NCI-H1417 treated with DMSO at 0.1 percent for 48 hours (cell line): ENCODE data around the gene SLC22A15.
"Not testable (repeated sequence)": the region's sequence is repeated elsewhere in the genome, so short reads cannot be mapped to it uniquely, and the experiment has no call there.

Source experiments
- DNase-seq: peaks from one replicate; lab custom pipeline; 2025; lab: John Stamatoyannopoulos, UW

SLC22A15 gene

DNA sequence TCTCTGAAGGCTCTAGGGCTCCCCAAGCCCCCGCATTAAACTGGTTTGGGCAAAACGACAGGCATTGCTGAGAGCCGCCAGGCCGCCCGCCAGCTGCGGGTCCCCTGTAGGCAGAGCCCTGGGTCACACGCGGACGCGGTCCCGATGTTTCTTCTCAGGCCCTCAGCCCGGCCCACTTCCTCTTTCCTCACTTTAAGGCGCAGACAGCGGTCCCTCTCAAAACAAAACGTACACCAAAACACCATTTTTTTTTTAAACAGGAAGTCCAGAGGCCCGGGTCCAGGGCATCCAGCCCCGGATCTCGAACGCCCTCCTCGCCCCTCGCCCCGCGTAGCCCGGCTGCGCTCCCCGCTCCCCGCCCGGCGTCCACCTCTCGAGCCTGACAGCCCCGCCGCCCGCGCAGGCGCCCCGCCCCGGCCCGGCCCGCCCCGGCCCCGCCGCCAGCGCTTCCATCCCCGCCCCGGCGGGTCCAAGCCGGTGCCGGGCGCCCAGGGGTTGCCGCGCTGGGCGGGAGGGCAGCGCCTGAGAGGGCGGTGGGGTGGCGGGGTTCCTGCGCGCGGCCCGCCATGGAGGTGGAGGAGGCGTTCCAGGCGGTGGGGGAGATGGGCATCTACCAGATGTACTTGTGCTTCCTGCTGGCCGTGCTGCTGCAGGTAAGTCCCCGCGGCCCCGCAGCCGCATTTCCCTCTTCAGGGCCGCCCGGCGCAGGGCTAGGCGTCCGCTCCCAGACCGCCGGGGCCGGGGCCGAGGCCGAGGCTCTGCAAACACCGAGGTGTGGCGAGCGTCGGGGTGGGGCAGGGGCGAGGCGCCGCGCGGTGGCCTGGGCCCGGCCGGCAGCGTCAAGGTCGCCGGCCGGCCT is at the start of gene SLC22A15:
Gene SLC22A15 (plus strand): TSS at position 452 of the 859 bp plus-strand sequence. CDS start 115 bp downstream, at position 567.
- no peak for DNase-seq

DNA sequence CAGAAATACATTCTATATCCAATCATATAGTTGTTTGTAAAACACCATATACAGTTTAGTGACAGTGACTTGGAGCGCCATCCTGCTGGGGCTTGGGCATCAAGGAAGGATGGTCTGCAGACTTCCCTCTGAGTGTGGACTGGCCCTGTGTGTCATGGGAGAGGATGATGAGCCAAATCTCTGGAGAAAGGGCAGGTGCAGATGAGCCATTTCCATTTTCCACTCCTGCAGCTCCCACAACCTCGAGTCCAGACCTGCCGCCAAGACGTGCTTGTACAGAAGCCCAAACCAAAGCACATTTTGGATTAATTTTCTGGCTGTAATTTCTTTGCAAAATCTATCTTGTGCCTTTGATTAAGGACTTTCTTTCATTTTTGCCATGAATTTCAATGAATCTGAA is 48.3 kb upstream of the SLC22A15 start:
- no peak for DNase-seq

GRCh38 chr1:115929881-115930280 is 46.4 kb upstream of the SLC22A15 start:
- no peak for DNase-seq

GRCh38 chr1:115933625-115934024 is 42.7 kb upstream of the SLC22A15 start:
- no peak for DNase-seq

DNA sequence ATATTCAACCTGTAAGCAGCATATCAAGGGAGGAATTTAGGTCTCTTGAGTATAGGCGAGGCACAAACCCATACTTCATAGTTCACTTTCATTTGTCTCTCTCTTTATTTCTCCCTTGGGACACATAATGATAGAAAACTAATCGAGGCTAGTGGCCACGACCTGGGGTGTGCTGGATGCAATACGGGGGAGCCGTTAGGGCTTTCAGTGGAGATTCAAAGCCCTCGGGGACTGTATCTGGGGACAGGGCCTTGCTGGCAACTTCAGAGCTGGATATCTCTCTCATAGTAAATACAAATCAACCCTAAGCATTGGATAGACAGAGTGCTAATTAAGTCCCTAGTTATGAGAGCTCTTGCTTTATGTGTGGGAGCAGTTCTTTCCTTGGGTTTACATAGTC is 36.9 kb upstream of the SLC22A15 start:
- DNase-seq = no peak

DNA sequence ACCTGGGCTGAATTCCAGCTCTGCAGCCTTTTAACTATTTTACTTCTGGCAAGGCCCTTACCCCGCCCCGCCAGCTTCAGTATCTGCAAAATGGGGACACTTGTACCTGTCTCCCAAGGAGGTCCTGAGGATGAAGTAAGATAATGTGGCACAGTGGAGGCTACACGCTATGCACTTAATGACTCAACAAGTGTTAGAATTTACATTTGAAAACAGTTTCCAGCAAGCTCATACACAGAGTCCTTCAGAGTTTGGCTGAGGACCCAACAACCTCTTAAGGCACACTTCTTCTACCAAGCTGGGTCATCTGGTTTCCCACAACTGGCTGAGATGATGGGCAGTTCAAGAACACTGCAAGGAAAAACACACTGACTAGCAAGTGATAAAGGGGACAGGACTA is 30.2 kb upstream of the SLC22A15 start:
- no peak for DNase-seq

- no peak for DNase-seq
Observed at GRCh38 chr1:115949156-115949555, 27.2 kb upstream of the SLC22A15 start.

DNA sequence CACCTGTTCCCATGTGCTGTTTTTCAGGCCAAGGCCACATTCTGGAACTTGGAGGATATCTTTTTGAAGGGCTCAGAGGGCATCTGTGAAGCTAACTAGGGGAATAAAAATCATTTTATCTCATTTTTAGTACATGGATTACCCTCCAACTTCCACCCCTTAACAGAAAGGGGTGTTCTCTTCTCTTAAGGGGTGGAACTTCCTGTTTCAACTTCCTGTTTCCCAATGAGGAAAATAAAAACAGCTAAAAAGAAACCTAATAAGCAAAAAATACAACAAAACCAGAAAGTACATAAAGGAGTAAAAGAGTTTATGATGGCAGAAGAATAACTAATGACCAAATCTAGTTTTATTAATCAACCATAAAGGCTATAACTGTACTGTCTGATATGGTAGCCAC is 24.8 kb upstream of the SLC22A15 start:
- DNase-seq = no peak

GRCh38 chr1:115952547-115952946 is 23.8 kb upstream of the SLC22A15 start:
- DNase-seq = no peak

- DNase-seq = no peak
Observed at GRCh38 chr1:115953180-115953579, 23.1 kb upstream of the SLC22A15 start.

GRCh38 chr1:115954684-115955083 is 21.6 kb upstream of the SLC22A15 start:
- DNase-seq = no peak

- no peak for DNase-seq
Observed at GRCh38 chr1:115955228-115955627, 21.1 kb upstream of the SLC22A15 start.

GRCh38 chr1:115958866-115959265 is 17.4 kb upstream of the SLC22A15 start:
- no peak for DNase-seq

- no peak for DNase-seq
Observed at GRCh38 chr1:115969509-115969908, 6.8 kb upstream of the SLC22A15 start.

GRCh38 chr1:115971778-115972177 is 4.5 kb upstream of the SLC22A15 start:
- not testable (repeated sequence) for DNase-seq

- DNase-seq = no peak
Observed at GRCh38 chr1:115973154-115973553, 3.2 kb upstream of the SLC22A15 start.

DNA sequence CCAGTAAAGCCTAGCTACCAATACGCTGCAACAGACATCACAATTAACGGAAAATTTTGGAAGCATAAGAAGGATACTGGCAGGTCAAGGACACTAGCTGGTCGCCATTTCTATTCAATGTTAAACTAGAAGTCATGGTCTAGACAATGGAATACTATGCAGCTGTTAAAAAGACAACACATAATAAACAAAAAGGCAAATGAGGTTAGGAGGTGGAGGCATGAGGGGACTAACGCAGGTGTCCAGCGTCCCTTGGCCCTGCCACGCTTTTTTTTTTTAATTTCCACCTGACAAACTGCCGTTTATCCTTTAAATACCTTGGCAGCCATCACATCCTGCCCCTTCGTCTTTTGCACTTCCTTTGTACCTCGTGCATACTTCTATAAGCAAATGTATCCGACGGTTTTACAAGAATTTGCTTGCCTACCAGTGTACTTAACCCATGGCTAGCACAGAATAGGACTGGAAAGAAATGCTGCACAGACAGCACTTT is 698 bp upstream of the SLC22A15 start:
- DNase-seq = no peak

- no peak for DNase-seq
Observed at GRCh38 chr1:115976921-115977498, 697 bp downstream of the SLC22A15 start.

DNA sequence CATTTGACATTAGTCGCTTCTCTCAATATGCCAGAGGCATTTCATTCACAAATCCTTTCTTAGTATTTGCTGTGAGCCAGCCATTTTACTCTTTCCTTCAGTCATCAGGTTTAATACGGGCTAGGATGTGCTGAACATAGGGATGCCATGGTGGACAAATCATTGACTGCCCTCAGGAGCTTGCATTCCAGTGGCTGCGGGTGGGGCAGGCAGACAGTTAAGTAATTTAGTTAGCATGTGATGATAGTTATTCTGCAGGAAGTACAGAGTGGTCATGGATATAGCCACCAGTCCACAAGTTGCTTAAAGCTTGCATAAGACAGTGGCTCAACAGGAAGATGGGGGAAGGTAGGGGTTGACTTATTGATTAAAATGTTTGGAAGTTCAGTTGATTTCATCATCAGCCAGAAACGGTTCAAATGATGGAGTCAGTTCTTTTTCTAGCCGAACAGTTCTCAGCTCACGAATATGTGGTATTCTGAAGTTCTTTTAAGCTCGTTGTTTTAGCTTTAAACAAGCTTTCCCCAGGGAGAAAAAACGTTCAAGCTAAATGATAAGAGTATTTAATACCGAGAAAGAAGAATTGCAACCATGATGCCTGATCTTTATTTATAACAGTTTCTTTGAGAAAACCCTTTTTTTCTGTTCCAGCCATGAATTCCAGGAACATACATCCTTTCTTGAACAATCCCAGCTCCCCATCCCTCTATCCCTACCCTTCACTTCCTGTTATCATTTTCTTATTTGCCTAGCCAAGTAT is 1.4 kb downstream of the SLC22A15 start:
- DNase-seq = no peak

DNA sequence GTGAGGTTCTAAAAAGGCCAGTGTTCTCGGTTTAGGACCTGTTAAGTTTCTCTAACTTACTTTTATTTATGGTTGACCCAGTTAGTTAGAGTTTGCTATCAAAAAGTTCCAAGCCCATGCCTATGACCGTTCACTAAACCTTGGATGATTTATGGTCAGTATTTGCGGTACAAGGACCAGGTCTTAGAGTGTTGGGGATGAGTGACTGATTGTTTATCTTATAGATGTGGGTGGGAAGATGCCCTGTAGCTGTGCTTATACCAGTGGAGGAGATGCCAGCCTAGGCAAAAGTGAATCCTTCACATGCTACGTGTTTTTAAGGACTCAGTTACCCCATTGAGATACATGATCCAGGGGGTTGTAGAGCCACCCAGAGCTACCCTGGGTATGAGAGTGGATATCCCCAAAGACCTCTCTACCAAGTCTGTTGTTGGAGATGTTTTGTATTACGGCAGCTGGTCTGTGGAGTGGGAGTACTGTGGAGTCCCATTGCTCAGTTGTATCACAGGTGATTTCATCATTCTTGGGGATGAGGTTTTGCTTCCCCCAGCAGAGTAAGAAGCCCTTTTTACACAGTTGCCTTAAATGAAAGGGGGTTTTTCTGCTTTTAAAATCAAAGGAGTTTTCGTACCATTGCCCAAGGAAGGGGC is 2.1 kb downstream of the SLC22A15 start:
- DNase-seq = no peak

GRCh38 chr1:115980156-115980555 is 3.8 kb downstream of the SLC22A15 start:
- DNase-seq = no peak
